HG02981 (cell line): ENCODE results near the gene LCP1.
"Not testable (repeated sequence)": the region's sequence is repeated elsewhere in the genome, so short reads cannot be mapped to it uniquely, and the experiment has no call there.

Experiments used
- ATAC-seq: cut with Tn5 transposase; IDR thresholded peaks from one replicate; pipeline ENCODE4 v1.9.1; 2021; ENCODE audit warnings: mild to moderate bottlenecking, moderate library complexity; ENCODE audit not compliant: unreplicated experiment

Gene LCP1

GRCh38 chr13:46162741-46163140, 19.2 kb downstream of the LCP1 start:
- not testable (repeated sequence) for ATAC-seq

DNA sequence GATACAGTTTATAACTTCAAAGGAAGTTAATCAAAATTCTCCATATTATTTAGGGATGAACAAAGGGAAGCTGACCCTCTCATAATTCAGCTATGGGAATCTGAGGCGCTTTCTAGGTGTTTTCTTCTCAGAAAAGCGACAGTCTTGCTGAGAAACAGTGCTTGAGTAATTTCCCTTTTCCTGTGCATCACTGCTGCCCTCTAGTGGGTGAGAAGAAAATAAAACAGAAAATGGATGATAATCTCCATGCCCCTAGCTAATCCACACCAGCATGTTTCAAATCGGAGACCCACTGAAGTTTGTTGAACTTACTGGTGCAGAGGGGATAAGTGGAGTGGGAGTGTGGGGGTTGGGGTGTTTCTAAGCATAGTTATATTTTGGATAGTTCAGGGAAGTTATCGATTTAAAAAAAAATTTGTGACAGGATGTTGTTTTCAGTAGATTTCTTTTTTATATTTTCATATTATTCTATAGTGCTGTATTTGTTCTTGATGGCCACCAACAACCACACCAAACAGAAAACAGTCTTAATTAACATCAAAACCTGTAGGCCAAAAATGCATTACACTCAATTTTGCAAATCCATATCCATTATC, 21.4 kb downstream of the LCP1 start:
- ATAC-seq, result peak; percentile 49

DNA sequence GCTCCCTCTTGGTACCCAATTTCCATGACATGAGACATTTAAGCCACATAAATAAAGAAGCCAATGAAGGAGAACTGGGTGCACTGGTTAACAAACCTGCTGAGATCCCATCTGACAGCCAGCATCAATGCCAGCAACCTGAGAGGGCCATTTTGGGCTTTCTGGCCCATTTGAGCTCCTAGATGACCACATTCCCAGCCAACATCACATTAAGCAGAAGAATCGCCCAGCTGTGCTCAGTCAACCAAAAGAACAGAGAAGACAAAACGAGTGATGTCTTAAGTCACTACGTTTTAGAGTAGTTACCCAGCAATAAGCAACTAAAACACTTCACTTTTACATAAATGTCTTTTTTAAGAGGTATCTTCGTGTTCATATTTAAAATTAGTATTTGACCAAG, 21.9 kb downstream of the LCP1 start:
- ATAC-seq, result no peak

- ATAC-seq, result no peak
Observed at GRCh38 chr13:46158983-46159382, 23.0 kb downstream of the LCP1 start.

DNA sequence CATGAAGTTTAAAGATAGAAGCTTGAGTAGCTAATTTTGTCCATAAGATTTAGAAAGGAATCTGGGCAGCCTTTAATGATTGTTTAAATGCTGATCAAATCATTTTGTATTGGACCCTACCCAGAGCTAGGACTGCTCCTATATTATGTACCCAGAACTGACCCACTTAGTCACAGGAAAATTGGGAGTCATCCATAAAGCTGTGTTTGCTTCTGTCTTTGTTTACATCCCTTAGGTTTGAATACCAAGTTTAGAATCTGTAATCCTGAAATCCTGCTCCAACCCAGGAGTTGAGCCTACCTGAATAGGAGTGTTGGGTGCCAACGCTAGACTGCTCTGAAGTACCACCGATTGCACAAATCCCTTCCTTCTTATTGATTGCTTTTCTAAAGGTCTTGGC, 23.8 kb downstream of the LCP1 start:
- ATAC-seq, result no peak

DNA sequence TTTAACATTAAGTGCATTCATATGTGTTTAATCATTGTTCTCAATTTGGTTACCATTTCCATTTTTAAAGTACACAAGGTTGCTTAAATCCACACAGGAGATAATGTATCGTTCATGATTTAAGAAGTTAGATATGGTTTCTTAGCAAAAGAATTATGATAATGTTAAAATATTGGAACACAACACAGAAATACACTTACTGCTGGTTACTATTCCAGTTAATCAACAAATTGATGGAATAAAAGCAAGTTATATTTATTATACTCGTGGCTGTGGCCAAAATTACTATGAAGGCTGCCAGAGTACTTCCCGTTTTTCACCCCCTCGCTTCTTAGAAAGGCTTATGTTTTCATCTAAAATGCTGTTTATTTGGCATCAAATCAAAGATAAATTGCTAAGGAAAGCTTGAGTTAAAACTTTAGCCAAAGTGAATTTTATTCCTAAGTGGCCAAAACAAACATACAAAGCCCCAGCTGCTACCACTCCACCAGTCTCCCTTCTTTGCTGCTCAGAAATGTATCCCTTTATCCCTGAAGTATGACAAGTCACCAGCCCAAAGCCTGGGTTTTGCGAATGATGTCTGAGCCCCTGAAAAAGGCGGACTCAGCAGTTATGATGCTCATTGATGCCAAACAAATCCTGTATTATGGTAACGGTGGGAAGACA, 27.7 kb downstream of the LCP1 start:
- no peak for ATAC-seq

- ATAC-seq, result no peak
Observed at GRCh38 chr13:46152627-46153328, 29.2 kb downstream of the LCP1 start.

DNA sequence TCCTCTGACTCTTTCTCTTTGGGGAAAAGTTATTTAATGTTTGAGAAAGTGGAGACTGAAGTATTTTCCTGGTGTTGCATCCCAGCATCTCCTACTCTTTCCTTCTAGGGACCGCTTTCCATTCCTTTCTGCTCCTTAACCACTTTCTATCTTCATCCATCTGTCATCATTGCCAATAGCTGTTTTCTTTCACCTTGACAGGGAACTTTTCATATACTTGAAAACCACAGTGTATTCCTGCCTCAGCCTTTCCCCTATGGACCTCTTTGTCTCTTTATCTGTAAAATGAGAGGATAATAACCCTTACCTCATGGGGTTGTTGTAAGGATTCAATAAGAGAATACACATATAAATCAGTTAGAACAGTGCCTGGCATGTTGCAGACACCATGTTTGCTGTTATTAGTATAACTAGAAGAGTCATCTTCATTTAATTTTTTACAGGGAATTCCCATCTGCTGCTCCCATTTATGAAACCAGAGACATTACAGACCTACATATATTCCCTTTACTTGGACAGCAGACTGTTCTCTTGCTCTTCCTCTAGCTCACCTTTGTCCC, 31.8 kb downstream of the LCP1 start:
- no peak for ATAC-seq

GRCh38 chr13:46149272-46150133, 32.5 kb downstream of the LCP1 start:
- no peak for ATAC-seq

GRCh38 chr13:46146898-46147297, 35.1 kb downstream of the LCP1 start:
- ATAC-seq, result no peak

DNA sequence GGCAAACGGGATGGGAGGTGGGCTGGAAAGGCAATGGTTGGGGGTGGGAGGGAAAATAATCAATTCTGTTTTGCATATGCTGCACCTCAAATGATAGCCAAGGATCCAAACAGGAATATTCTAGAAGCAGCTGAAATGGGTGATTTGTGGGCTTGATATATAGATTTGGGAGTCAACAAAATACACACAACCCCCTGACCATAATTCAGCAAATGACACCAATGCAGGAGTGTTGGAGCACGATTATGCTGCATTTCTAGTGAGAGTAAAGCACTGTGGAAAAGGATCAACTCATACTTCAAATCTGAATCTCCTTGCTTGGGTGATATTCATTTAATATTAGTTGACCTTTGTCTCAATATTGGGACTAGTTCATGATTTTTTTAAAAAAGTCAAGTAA, 36.0 kb downstream of the LCP1 start:
- no peak for ATAC-seq

- ATAC-seq, result no peak
Observed at GRCh38 chr13:46145135-46145534, 36.8 kb downstream of the LCP1 start.

GRCh38 chr13:46143184-46143701, 38.7 kb downstream of the LCP1 start:
- no peak for ATAC-seq

- no peak for ATAC-seq
Observed at GRCh38 chr13:46142776-46143175, 39.2 kb downstream of the LCP1 start.

DNA sequence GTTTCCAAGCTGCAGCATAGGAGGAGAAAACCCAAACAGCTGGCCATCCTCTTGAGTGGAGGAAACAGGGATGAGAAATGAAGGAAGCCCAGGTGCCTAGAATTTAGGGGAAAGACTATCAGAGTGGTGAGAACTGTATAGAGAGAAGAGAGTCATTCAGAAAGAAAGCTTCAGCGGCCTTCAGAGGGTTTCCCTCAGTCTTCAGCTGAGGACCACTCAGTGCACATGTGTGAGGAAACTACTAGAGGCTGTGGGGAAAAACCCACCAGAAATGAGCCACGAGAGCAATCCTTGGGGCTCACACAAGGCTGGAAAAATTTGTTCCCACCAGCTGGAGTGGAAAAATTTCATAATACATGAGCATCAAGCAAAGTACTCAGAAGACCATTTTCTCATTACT, 41.9 kb downstream of the LCP1 start:
- no peak for ATAC-seq

- ATAC-seq, result no peak
Observed at GRCh38 chr13:46137627-46138317, 44.2 kb downstream of the LCP1 start.

- no peak for ATAC-seq
Observed at GRCh38 chr13:46136688-46137087, 45.3 kb downstream of the LCP1 start.

DNA sequence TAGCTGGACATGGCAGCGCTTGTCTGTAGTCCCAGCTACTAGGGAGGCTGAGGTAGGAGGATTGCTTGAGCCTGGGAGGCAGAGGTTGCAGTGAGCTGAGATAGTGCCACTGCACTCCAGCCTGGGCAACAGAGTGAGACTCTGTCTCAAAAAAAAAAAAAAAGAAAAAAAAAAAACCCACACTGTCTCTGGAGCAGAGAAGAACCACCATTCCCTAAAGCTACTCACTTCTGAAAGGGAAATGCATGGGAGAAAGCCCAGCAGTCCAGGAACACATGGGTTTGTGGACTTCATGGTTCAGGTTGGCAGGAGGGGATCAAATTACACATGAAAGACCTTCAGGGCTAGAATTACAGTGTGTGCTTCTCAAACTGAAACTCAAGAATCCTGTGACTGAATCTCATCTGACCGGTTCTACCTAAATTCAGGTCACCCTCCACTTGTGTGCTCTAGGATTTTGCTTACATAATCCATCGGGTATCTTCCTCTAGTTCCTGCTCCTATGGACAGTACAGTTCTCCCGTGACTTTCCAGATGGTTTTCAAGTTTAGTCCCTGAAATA, 46.9 kb downstream of the LCP1 start:
- ATAC-seq, result no peak

DNA sequence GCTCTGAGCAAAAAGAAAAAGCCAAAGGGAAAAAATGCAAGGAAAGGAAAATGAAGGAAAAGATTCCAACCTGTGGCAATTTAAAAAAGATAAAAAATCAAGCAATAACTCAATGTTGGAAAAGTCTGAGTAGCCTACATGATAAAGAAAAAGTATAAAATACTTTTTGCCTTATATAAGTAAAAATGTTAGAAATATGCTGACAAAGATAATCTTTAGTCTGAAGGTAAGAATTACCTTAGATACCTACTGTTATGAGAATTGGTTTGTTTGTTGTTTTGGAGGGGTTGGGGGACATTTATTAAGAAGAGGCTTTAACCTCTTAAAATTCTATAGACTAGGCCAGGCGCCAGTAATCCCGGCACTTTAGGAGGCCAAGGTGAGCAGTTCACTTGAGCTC, 47.5 kb downstream of the LCP1 start:
- no peak for ATAC-seq

GRCh38 chr13:46132109-46132508, 49.9 kb downstream of the LCP1 start:
- no peak for ATAC-seq
